GM12878 (cell line): ENCODE results near the gene LDLRAD4. TPM values are rescaled to one million over a fixed set of nuclear protein-coding genes. Genes with fewer than 3 reads are reported as not detected.

Experiments used
- ATAC-seq: fragments of 200-7000 bp; cut with Tn5 transposase; 3 replicates; pipeline ENCODE4 v1.9.1; 2020; ENCODE audit warnings: mild to moderate bottlenecking, moderate library complexity
- BruUV-seq: library from RNA; stranded (reverse); fragments of 400-500 nt; replicated peaks from 2 replicates; lab custom pipeline; 2021; lab: Mats Ljungman, UMichigan
- CTCF ChIA-PET: fragments of 300-600 bp; sonication (Branson Sonifier 250); formaldehyde crosslinking; extraction: SDS; loops from one replicate; lab custom pipeline; 2021; ENCODE audit warnings: inconsistent platforms; lab: Yijun Ruan, JAX
- POLR2A ChIA-PET: fragments of 350-600 bp; formaldehyde crosslinking; extraction: SDS; loops from one replicate; lab custom pipeline; 2021; ENCODE audit warnings: inconsistent platforms; lab: Charles Lee
- RAD21 ChIA-PET: fragments of 300-600 bp; sonication (Branson Sonifier 250); formaldehyde crosslinking; loops from one replicate; lab custom pipeline; 2023; ENCODE audit warnings: antibody characterized with exemption; ENCODE audit not compliant: unreplicated experiment; lab: Charles Lee
- SMC1A ChIA-PET: fragments of 300-600 bp; sonication (Branson Sonifier 250); formaldehyde crosslinking; loops from one replicate; lab custom pipeline; 2023; ENCODE audit not compliant: unreplicated experiment, uncharacterized antibody; lab: Charles Lee
- DNase-seq: peaks from one replicate; pipeline ENCODE4 v3.0.0-alpha.2; 2011; ENCODE audit warnings: low read depth, low spot score
- FAIRE-seq: peaks from 3 replicates; lab custom pipeline; 2011; peaks lifted over from hg19 to GRCh38; lab: Jason Lieb, UNC
- H2AFZ ChIP-seq: 2 replicates; pipeline ENCODE4 v1.6.0; 2011; ENCODE audit warnings: low read depth, low read length, control low read depth; ENCODE audit not compliant: control insufficient read depth
- H3K27ac ChIP-seq: 2 replicates; pipeline ENCODE4 v1.5.1; 2011; ENCODE audit warnings: control low read depth; ENCODE audit not compliant: control insufficient read depth, insufficient read depth
- H3K27me3 ChIP-seq, 2 experiments: replicated peaks in 1 of 2; 2 replicates each; pipeline versions ENCODE4 v1.6.0 to v1.6.1; 2011; ENCODE audit warnings: low read length in 1 of 2; ENCODE audit not compliant: control insufficient read depth in 2 of 2, insufficient read depth in 2 of 2
- H3K36me3 ChIP-seq, 2 experiments: 2 replicates each; pipeline ENCODE4 v1.5.1; 2011; ENCODE audit warnings: low read length in 1 of 2; ENCODE audit not compliant: control insufficient read depth in 2 of 2, insufficient read depth in 2 of 2
- H3K4me1 ChIP-seq: 2 replicates; pipeline ENCODE4 v1.6.1; 2011; ENCODE audit warnings: mild to moderate bottlenecking, low read length, moderate library complexity, mixed read lengths; ENCODE audit not compliant: control insufficient read depth, insufficient read depth
- H3K4me2 ChIP-seq: 2 replicates; pipeline ENCODE4 v1.6.0; 2011; ENCODE audit warnings: control low read depth; ENCODE audit not compliant: control insufficient read depth, insufficient read depth
- H3K4me3 ChIP-seq: fragments of 200-600 bp; sonication (generic); 2 replicates; pipeline ENCODE4 v1.5.1; 2016
- H3K79me2 ChIP-seq: 2 replicates; pipeline ENCODE4 v1.6.0; 2011; ENCODE audit warnings: low read length; ENCODE audit not compliant: control insufficient read depth, insufficient read depth
- H3K9ac ChIP-seq: 2 replicates; pipeline ENCODE4 v1.8.0; 2011; ENCODE audit warnings: low read length, control low read depth, mixed read lengths; ENCODE audit not compliant: control insufficient read depth, insufficient read depth
- H3K9me3 ChIP-seq: replicated peaks from 3 replicates; pipeline ENCODE4 v1.5.1; 2011; ENCODE audit warnings: mild to moderate bottlenecking, low read length; ENCODE audit not compliant: control insufficient read depth, insufficient read depth
- H4K20me1 ChIP-seq: 2 replicates; pipeline ENCODE4 v1.6.0; 2011; ENCODE audit not compliant: control insufficient read depth, insufficient read depth
- ATF7 ChIP-seq: fragments of 450-650 bp; IDR thresholded peaks from 2 replicates; pipeline ENCODE4 v1.6.1; 2016; ENCODE audit warnings: low read depth, mild to moderate bottlenecking
- CBFB ChIP-seq: IDR thresholded peaks from 2 replicates; pipeline ENCODE4 v1.6.1; 2016; ENCODE audit warnings: antibody characterized with exemption, low read depth
- CHD4 ChIP-seq: fragments of 200-600 bp; sonication (generic); IDR thresholded peaks from 2 replicates; pipeline ENCODE4 v1.6.1; 2016; ENCODE audit warnings: mild to moderate bottlenecking
- PAX5 ChIP-seq: IDR thresholded peaks from 2 replicates; pipeline ENCODE4 v1.6.1; 2011; ENCODE audit warnings: low read depth, low read length, borderline replicate concordance
- PML ChIP-seq: IDR thresholded peaks from 2 replicates; pipeline ENCODE4 v1.6.1; 2012; ENCODE audit warnings: low read length, inconsistent platforms
- POLR2A ChIP-seq: IDR thresholded peaks from 2 replicates; pipeline ENCODE4 v1.6.1; 2011; ENCODE audit warnings: low read depth, mild to moderate bottlenecking, low read length
- RUNX3 ChIP-seq: IDR thresholded peaks from 2 replicates; pipeline ENCODE4 v1.6.1; 2012; ENCODE audit warnings: low read length, inconsistent platforms
- STAT3 ChIP-seq: IDR thresholded peaks from 2 replicates; pipeline ENCODE4 v1.6.1; 2011; ENCODE audit warnings: low read depth, low read length, improper control_type of control experiment
- TCF3 ChIP-seq: IDR thresholded peaks from 2 replicates; pipeline ENCODE4 v1.6.1; 2012; ENCODE audit warnings: low read depth, mild to moderate bottlenecking, low read length, borderline replicate concordance; ENCODE audit not compliant: insufficient read depth
- YY1 ChIP-seq: IDR thresholded peaks from 2 replicates; pipeline ENCODE4 v1.6.1; 2011; ENCODE audit warnings: low read depth, mild to moderate bottlenecking, low read length
- ZBED1 ChIP-seq: IDR thresholded peaks from 2 replicates; pipeline ENCODE4 v1.6.1; 2016; ENCODE audit warnings: borderline replicate concordance
- ZNF207 ChIP-seq: fragments of 450-650 bp; IDR thresholded peaks from 2 replicates; pipeline ENCODE4 v1.6.1; 2014; ENCODE audit warnings: antibody characterized with exemption, mild to moderate bottlenecking, borderline replicate concordance
- WGBS: methylation state at CpG from one replicate; pipeline ENCODE4 v1.1.6; 2016; ENCODE audit warnings: low lambda C conversion rate; ENCODE audit not compliant: insufficient replicate concordance, insufficient coverage; ENCODE audit errors: missing lambda C conversion rate; 5-methylcytosine and 5-hydroxymethylcytosine counted together
- in situ Hi-C: fragments of 300-500 bp; cut with MboI; formaldehyde crosslinking; loops from 9 replicates; pipeline ENCODE4 v1.14.3; 2018; ENCODE audit warnings: mixed read lengths
- intact Hi-C: fragments of 100-400 bp; cut with micrococcal nuclease; formaldehyde crosslinking; loops from one replicate; pipeline ENCODE4 v1.14.2; 2022; ENCODE audit not compliant: unreplicated experiment
- polyA plus RNA-seq, 11 experiments: library from polyadenylated mRNA; depleted of rRNA in 4 of 11; unstranded in 6 of 11; stranded (reverse) in 5 of 11; fragments of >200 nt; fragmentation: Nextera tagmentation in 4 of 11; fragmentation: Illumina TruSeq in 1 of 11; extraction: Ambion mirVana in 4 of 11; extraction: Trizol in 1 of 11; gene quantifications; 1 replicate in 1 of 11; 2 replicates in 10 of 11; pipeline versions ENCODE4 v1.2.1 to v1.2.3, GENCODE V29; 2011 to 2016; ENCODE audit warnings: inconsistent platforms in 2 of 11, missing spikeins in 2 of 11, low read depth in 1 of 11
- total RNA-seq, 4 experiments: library from RNA; depleted of rRNA in 3 of 4; stranded (reverse); fragments of >200 nt in 3 of 4; fragmentation: Illumina TruSeq in 1 of 4; extraction: Trizol in 1 of 4; gene quantifications; 2 replicates each; pipeline versions ENCODE4 v1.2.1 to v1.2.3, GENCODE V29; 2013 to 2021
- TF ChIP-seq, protein P1 (sequence below): fragments of 450-650 bp; IDR thresholded peaks from 2 replicates; pipeline ENCODE4 v1.6.1; 2018; ENCODE audit warnings: mild to moderate bottlenecking, low read depth, moderate library complexity; ENCODE audit not compliant: partially characterized antibody
- TF ChIP-seq, protein P2 (sequence below): fragments of 450-650 bp; conservative IDR thresholded peaks from 2 replicates; pipeline ENCODE4 v1.6.1; 2017; ENCODE audit warnings: mild to moderate bottlenecking, moderate library complexity
- TF ChIP-seq, protein P3 (sequence below): fragments of 450-650 bp; formaldehyde crosslinking; IDR thresholded peaks from 2 replicates; pipeline ENCODE4 v1.4.0; 2022; ENCODE audit warnings: mild to moderate bottlenecking, moderate library complexity
- TF ChIP-seq, protein P4 (sequence below): fragments of 450-650 bp; IDR thresholded peaks from 2 replicates; pipeline ENCODE4 v1.6.1; 2017; ENCODE audit warnings: antibody characterized with exemption, mild to moderate bottlenecking, moderate library complexity

Gene LDLRAD4
- total and polyA plus RNA-seq, 10 of the 15 experiments (the other 5 are each of a cell fraction or from before 2014, with no cell fraction given) = 2.7 to 16.8 (median 11.2) TPM

DNA sequence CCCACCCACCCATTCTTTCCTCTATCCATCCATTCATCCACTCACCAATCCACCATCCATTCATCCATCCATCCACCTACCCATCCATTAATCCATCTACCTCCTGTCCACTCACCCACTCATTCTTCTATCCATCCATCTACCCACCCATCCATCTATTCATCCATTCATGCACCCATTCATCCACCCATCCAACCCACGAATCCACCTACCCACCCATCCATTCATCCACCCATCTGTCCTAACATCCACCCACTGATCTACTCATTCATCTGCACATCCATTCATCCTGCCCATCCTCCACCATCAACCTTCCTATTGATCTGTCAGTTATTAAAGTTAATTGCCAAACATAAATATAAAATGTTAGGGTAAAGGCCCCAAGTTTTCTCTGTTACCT, 25.6 kb downstream of the LDLRAD4 start:
- FAIRE-seq = no peak
- Histone ChIP-seq H3K27ac (no peak overlapping the region), H3K79me2 (no peaks in the 10 kb centered on the region), H3K27me3 (peaks cover 0 to 2% of the 10 kb centered on the region in 2 experiments; a peak in 1 of 4 replicates), H3K4me3 (no peak overlapping the region), H4K20me1 (no peaks in the 10 kb centered on the region), H2AFZ (no peak overlapping the region), H3K9me3 (no peaks in the 10 kb centered on the region), H3K9ac (no peak overlapping the region), H3K4me1 (no peaks in the 10 kb centered on the region), H3K4me2 (no peak overlapping the region), H3K36me3 (no peaks in the 10 kb centered on the region)
- SMC1A ChIA-PET = no interaction called here
- in situ Hi-C loops (no loop called here), intact Hi-C loops (loop anchor here (10.0 kb wide), 1 partner anchor 171 kb away; no protein-coding TSS in a partner anchor)
- ATAC-seq = no peak
- POLR2A ChIA-PET = no interaction called here
- CTCF ChIA-PET = no interaction called here
- BruUV-seq = no TSS peak
- RAD21 ChIA-PET = no interaction called here
- 0% methylated on average over 1 of the region's 1 CpG for WGBS
- DNase-seq = no peak
- TF ChIP-seq RUNX3 = no peak
- TF ChIP-seq, protein P1, sequence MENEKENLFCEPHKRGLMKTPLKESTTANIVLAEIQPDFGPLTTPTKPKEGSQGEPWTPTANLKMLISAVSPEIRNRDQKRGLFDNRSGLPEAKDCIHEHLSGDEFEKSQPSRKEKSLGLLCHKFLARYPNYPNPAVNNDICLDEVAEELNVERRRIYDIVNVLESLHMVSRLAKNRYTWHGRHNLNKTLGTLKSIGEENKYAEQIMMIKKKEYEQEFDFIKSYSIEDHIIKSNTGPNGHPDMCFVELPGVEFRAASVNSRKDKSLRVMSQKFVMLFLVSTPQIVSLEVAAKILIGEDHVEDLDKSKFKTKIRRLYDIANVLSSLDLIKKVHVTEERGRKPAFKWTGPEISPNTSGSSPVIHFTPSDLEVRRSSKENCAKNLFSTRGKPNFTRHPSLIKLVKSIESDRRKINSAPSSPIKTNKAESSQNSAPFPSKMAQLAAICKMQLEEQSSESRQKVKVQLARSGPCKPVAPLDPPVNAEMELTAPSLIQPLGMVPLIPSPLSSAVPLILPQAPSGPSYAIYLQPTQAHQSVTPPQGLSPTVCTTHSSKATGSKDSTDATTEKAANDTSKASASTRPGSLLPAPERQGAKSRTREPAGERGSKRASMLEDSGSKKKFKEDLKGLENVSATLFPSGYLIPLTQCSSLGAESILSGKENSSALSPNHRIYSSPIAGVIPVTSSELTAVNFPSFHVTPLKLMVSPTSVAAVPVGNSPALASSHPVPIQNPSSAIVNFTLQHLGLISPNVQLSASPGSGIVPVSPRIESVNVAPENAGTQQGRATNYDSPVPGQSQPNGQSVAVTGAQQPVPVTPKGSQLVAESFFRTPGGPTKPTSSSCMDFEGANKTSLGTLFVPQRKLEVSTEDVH = no peak
- no peak for TF ChIP-seq ZBED1
- no peak for TF ChIP-seq CHD4
- no peak for TF ChIP-seq ATF7
- TF ChIP-seq PAX5 = no peak
- TF ChIP-seq STAT3 = no peak
- no peak for TF ChIP-seq ZNF207
- TF ChIP-seq, protein P2, sequence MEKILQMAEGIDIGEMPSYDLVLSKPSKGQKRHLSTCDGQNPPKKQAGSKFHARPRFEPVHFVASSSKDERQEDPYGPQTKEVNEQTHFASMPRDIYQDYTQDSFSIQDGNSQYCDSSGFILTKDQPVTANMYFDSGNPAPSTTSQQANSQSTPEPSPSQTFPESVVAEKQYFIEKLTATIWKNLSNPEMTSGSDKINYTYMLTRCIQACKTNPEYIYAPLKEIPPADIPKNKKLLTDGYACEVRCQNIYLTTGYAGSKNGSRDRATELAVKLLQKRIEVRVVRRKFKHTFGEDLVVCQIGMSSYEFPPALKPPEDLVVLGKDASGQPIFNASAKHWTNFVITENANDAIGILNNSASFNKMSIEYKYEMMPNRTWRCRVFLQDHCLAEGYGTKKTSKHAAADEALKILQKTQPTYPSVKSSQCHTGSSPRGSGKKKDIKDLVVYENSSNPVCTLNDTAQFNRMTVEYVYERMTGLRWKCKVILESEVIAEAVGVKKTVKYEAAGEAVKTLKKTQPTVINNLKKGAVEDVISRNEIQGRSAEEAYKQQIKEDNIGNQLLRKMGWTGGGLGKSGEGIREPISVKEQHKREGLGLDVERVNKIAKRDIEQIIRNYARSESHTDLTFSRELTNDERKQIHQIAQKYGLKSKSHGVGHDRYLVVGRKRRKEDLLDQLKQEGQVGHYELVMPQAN = no peak
- no peak for TF ChIP-seq PML
- TF ChIP-seq, protein P3, sequence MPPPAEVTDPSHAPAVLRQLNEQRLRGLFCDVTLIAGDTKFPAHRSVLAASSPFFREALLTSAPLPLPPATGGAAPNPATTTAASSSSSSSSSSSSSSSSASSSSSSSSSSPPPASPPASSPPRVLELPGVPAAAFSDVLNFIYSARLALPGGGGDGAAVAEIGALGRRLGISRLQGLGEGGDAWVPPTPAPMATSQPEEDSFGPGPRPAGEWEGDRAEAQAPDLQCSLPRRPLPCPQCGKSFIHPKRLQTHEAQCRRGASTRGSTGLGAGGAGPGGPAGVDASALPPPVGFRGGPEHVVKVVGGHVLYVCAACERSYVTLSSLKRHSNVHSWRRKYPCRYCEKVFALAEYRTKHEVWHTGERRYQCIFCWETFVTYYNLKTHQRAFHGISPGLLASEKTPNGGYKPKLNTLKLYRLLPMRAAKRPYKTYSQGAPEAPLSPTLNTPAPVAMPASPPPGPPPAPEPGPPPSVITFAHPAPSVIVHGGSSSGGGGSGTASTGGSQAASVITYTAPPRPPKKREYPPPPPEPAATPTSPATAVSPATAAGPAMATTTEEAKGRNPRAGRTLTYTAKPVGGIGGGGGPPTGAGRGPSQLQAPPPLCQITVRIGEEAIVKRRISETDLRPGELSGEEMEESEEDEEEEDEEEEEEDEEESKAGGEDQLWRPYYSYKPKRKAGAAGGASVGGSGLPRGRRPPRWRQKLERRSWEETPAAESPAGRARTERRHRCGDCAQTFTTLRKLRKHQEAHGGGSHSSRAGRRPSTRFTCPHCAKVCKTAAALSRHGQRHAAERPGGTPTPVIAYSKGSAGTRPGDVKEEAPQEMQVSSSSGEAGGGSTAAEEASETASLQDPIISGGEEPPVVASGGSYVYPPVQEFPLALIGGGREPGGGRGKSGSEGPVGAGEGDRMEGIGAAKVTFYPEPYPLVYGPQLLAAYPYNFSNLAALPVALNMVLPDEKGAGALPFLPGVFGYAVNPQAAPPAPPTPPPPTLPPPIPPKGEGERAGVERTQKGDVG (CRISPR knock-in tag) = no peak
- TF ChIP-seq, protein P4, sequence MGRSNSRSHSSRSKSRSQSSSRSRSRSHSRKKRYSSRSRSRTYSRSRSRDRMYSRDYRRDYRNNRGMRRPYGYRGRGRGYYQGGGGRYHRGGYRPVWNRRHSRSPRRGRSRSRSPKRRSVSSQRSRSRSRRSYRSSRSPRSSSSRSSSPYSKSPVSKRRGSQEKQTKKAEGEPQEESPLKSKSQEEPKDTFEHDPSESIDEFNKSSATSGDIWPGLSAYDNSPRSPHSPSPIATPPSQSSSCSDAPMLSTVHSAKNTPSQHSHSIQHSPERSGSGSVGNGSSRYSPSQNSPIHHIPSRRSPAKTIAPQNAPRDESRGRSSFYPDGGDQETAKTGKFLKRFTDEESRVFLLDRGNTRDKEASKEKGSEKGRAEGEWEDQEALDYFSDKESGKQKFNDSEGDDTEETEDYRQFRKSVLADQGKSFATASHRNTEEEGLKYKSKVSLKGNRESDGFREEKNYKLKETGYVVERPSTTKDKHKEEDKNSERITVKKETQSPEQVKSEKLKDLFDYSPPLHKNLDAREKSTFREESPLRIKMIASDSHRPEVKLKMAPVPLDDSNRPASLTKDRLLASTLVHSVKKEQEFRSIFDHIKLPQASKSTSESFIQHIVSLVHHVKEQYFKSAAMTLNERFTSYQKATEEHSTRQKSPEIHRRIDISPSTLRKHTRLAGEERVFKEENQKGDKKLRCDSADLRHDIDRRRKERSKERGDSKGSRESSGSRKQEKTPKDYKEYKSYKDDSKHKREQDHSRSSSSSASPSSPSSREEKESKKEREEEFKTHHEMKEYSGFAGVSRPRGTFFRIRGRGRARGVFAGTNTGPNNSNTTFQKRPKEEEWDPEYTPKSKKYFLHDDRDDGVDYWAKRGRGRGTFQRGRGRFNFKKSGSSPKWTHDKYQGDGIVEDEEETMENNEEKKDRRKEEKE = no peak
- no peak for TF ChIP-seq CBFB
- no peak for TF ChIP-seq TCF3
- TF ChIP-seq YY1 = no peak
- no peak for TF ChIP-seq POLR2A
